Endodermal cell (in vitro differentiated cells): ENCODE results near the gene HLCS. TPM values are rescaled to one million over a fixed set of nuclear protein-coding genes. Genes with fewer than 3 reads are reported as not detected.

ENCODE experiments used
- DNase-seq: peaks from one replicate; pipeline ENCODE4 v3.0.0-alpha.2; 2017
- H3K27ac ChIP-seq: 2 replicates; pipeline ENCODE4 v1.5.1; 2013; ENCODE audit warnings: mild to moderate bottlenecking, low read depth, low read length, moderate library complexity
- H3K27me3 ChIP-seq: 2 replicates; pipeline ENCODE4 v1.6.1; 2013; ENCODE audit warnings: mild to moderate bottlenecking, low read length, moderate library complexity; ENCODE audit not compliant: insufficient read depth, control insufficient read depth, poor library complexity, severe bottlenecking
- H3K36me3 ChIP-seq: 2 replicates; pipeline ENCODE4 v1.7.0; 2013; ENCODE audit warnings: mild to moderate bottlenecking, low read length, moderate library complexity; ENCODE audit not compliant: control insufficient read depth, insufficient read depth
- H3K4me1 ChIP-seq: one replicate; pipeline ENCODE4 v1.7.0; 2013; ENCODE audit warnings: low read length; ENCODE audit not compliant: control insufficient read depth, insufficient read depth
- H3K4me3 ChIP-seq: 2 replicates; pipeline ENCODE4 v1.5.1; 2013; ENCODE audit warnings: mild to moderate bottlenecking, low read length, moderate library complexity
- H3K9ac ChIP-seq: 2 replicates; pipeline ENCODE4 v1.6.1; 2013; ENCODE audit warnings: mild to moderate bottlenecking, low read length, moderate library complexity; ENCODE audit not compliant: poor library complexity, severe bottlenecking; ENCODE audit errors: extremely low read depth
- H3K9me3 ChIP-seq: 2 replicates; pipeline ENCODE4 v1.6.1; 2013; ENCODE audit warnings: mild to moderate bottlenecking, low read length, moderate library complexity; ENCODE audit not compliant: control insufficient read depth
- H3K27ac Mint-ChIP-seq: 2 replicates; pipeline ENCODE4 v1.8.0; 2020; ENCODE audit warnings: mixed read lengths
- H3K27me3 Mint-ChIP-seq: 2 replicates; pipeline ENCODE4 v1.8.0; 2021; ENCODE audit warnings: mild to moderate bottlenecking, mixed read lengths; ENCODE audit not compliant: insufficient read depth
- H3K36me3 Mint-ChIP-seq: 2 replicates; pipeline ENCODE4 v1.8.0; 2020; ENCODE audit warnings: low read depth, mixed read lengths
- H3K4me1 Mint-ChIP-seq: 2 replicates; pipeline ENCODE4 v1.8.0; 2020; ENCODE audit warnings: mixed read lengths
- H3K4me3 Mint-ChIP-seq: 2 replicates; pipeline ENCODE4 v1.8.0; 2020; ENCODE audit warnings: mild to moderate bottlenecking, moderate library complexity, mixed read lengths
- H3K9me3 Mint-ChIP-seq: 2 replicates; pipeline ENCODE4 v1.8.0; 2020; ENCODE audit warnings: mild to moderate bottlenecking, mixed read lengths
- CTCF ChIP-seq: fragments of 200-600 bp; sonication (generic); conservative IDR thresholded peaks from 2 replicates; pipeline ENCODE4 v1.5.0; 2021; ENCODE audit warnings: antibody characterized with exemption, mild to moderate bottlenecking
- WGBS, 2 experiments: methylation state at CpG; one replicate each; pipeline versions ENCODE4 v1.1.5 to v1.1.7; 2013; ENCODE audit warnings: missing lambda C conversion rate in 2 of 2, mixed read lengths in 1 of 2; ENCODE audit not compliant: insufficient coverage in 1 of 2, insufficient read length in 1 of 2; 5-methylcytosine and 5-hydroxymethylcytosine counted together
- total RNA-seq, 2 donors: library from RNA; stranded (reverse); fragmentation: NEBNext Ultra II Directional in 1 of 2; extraction: Animal tissue kit (Norgen Biotek cat#: 25700) in 1 of 2; gene quantifications; 2 replicates in 1 of 2; 3 replicates in 1 of 2; pipeline ENCODE4 v1.2.1, GENCODE V29; 2021

The HLCS gene
- total RNA-seq, 2 donors from 2014 or later, result 25.0 to 30.1 TPM

GRCh38 chr21:36889401-36889800, 77.1 kb downstream of the HLCS start:
- Histone ChIP-seq H3K9me3 (peaks cover 15% of the 10 kb centered on the region), H3K27ac (no peak overlapping the region), H3K4me3 (no peak overlapping the region), H3K36me3 (peaks cover 4% of the 10 kb centered on the region), H3K9ac (no peak overlapping the region), H3K4me1 (no peaks in the 10 kb centered on the region), H3K27me3 (no peaks in the 10 kb centered on the region)
- Mint-ChIP-seq H3K4me3 (no peak overlapping the region), H3K27ac (no peak overlapping the region), H3K27me3 (no peaks in the 10 kb centered on the region), H3K9me3 (peaks cover 20% of the 10 kb centered on the region), H3K4me1 (peaks cover 2% of the 10 kb centered on the region), H3K36me3 (peaks cover 40% of the 10 kb centered on the region)
- DNase-seq, result no peak
- TF ChIP-seq CTCF, result no peak
- 93 to 100% methylated on average over 1 to 2 of the region's 2 CpGs for WGBS, 2 experiments

GRCh38 chr21:36888466-36888865, 78.0 kb downstream of the HLCS start:
- TF ChIP-seq CTCF, result no peak
- DNase-seq, result no peak
- H3K4me3 Mint-ChIP-seq, result no peak overlapping the region
- no peak overlapping the region for H3K9ac ChIP-seq
- no peak overlapping the region for H3K4me3 ChIP-seq
- no peaks in the 10 kb centered on the region for H3K4me1 ChIP-seq
- H3K27me3 Mint-ChIP-seq, result no peaks in the 10 kb centered on the region
- no peak overlapping the region for H3K27ac ChIP-seq
- H3K4me1 Mint-ChIP-seq, result peaks cover 2% of the 10 kb centered on the region
- 93 to 96% methylated on average over 4 to 5 of the region's 5 CpGs for WGBS, 2 experiments
- H3K36me3 Mint-ChIP-seq, result peaks cover 45% of the 10 kb centered on the region
- H3K27me3 ChIP-seq, result no peaks in the 10 kb centered on the region
- peaks cover 4% of the 10 kb centered on the region for H3K36me3 ChIP-seq
- H3K27ac Mint-ChIP-seq, result no peak overlapping the region
- peaks cover 24% of the 10 kb centered on the region for H3K9me3 ChIP-seq
- peaks cover 30% of the 10 kb centered on the region for H3K9me3 Mint-ChIP-seq

GRCh38 chr21:36887963-36888362, 78.5 kb downstream of the HLCS start:
- TF ChIP-seq CTCF, result no peak
- Mint-ChIP-seq H3K4me3 (no peak overlapping the region), H3K4me1 (peaks cover 2% of the 10 kb centered on the region), H3K9me3 (peaks cover 35% of the 10 kb centered on the region), H3K36me3 (peaks cover 50% of the 10 kb centered on the region), H3K27me3 (no peaks in the 10 kb centered on the region), H3K27ac (no peak overlapping the region)
- Histone ChIP-seq H3K4me1 (no peaks in the 10 kb centered on the region), H3K27ac (no peak overlapping the region), H3K9ac (no peak overlapping the region), H3K9me3 (peaks cover 29% of the 10 kb centered on the region), H3K4me3 (no peak overlapping the region), H3K27me3 (no peaks in the 10 kb centered on the region), H3K36me3 (peaks cover 5% of the 10 kb centered on the region)
- DNase-seq, result no peak
- 76 to 92% methylated on average over 2 to 5 of the region's 5 CpGs for WGBS, 2 experiments
